GM08714 (cell line): ENCODE measurements around the gene LY6G5B.

Source experiments
- H3K4me3 ChIP-seq: fragments of 200-500 bp; sonication (Bioruptor generic); 2 replicates; pipeline ENCODE4 v1.5.1; 2014; ENCODE audit warnings: mild to moderate bottlenecking, low read length, inconsistent platforms
- ZNF274 ChIP-seq: IDR thresholded peaks from 2 replicates; pipeline ENCODE4 v1.6.1; 2012; ENCODE audit warnings: mild to moderate bottlenecking, low read depth, low read length

LY6G5B gene

DNA sequence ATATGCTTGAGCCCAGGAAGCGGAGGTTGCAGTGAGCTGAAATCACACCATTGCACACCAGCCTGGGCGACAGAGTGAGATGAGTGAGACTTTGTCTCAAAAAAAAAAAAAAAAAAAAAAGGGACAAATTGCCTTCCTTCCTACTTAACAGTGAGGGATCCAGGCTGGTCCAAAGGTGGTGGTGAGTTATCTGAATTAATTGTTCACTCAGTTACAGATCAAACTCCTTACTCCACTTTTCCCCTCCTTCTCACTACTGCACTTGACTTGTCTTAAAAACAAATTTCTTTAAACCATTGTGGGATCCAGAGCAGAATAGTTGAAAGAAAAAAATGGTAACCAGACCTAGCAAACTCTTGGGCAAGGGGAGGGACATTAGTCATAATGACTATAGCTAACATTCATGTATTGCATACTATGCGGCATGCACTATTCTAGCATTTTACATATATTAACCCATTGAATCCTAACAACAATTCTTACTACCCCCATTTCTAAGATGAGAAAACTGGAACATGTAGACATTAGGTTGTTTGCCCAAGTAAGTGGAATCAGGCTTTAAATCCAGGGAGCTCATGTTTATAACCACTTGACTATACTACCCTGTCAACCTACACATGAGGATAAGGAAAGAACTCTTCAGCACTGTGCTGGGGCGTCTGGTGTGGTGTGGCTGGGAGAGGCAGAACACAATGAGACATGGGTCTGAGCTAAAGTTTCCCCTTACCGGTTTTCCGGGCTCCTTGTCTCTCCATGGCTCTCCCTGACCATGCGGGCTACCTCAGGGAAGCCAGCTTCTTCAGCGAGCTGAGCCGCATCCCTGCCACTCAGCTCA lies 6.4 kb upstream of the LY6G5B start:
- H3K4me3 ChIP-seq = peak overlapping the region; percentile 91; the same call in 1 of the 2 replicates
- no peak for TF ChIP-seq ZNF274

DNA sequence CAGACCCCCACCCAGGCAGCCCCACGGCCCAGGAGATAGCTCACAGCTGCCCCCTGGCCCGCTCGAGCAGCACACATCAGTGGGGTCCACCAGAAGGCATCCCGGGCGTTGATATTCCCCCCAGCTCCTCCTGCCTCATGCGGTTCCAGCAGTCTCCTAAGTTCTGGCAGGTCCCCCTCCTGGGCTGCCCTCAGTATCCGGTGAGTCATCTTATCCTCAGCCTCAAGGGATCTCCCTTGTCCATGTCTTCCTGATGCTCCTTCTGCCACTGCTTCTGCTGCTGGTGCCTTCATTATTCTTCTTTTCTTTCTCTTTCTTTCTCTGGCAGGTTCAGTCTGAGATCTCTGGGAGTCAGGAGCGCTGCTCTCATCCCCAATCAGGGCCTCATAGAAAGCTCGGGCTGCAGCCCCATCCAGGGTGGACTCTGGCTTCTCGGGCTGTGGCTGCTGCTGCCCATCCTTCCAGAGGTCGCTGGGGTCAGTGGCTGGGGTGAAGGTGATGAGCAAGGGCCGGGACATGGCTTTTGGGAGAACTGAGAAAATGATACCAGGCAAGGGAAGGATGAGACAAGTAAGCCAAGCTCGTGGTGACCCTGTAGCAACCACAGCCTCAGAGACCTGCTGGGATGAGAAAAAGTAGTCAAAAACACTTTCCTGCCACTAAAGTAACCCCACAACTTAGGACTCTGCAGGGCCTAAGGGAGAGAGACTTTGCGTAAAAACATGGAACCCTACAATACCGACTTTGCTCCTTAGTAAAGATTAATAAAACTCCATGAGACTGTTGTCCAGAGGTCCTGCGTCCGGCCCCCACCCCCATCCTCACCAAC lies 5.6 kb upstream of the LY6G5B start:
- H3K4me3 ChIP-seq = peak overlapping the region; percentile 91
- TF ChIP-seq ZNF274 = no peak

DNA sequence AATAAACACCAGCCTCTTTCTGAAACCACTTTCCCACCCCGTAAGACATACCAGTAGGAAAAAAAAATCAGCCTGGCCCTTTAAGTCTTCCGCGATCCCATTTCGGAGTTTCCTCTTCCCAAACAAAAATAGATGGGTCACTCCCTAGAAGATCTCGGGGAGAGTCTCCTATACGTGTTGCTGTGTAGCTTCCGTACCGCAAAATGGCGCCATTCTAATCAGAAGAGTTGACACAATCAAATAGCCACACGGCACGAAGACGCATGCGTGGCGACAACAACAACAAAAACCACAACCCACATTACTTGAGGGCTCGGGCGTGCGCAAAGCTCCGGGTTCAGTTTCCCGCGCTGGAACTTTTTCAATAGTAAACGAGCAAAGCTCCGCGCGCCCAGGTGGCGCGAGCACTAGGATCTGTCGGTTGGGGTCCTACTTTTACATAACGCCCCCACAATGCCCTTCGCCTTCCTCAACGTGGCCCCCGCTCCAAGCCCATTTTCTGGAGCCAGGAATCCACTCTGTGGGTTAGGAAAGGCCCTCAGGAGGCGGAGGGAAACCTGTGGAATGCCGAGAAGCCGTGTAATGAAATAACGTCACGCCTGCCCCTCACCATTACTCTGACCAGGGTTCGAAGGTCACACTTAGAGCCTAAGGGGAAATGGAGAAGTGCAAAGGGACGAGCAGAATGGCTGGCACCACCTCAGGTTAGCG lies 4.8 kb upstream of the LY6G5B start, which contains the start of gene GPANK1:
GPANK1 (minus strand) TSS at position 208 of the 711 bp plus-strand sequence. CDS start 519 bp downstream, outside the sequence.
- H3K4me3 ChIP-seq = peak within 1 kb of the TSS; percentile 91
- TF ChIP-seq ZNF274 = no peak

DNA sequence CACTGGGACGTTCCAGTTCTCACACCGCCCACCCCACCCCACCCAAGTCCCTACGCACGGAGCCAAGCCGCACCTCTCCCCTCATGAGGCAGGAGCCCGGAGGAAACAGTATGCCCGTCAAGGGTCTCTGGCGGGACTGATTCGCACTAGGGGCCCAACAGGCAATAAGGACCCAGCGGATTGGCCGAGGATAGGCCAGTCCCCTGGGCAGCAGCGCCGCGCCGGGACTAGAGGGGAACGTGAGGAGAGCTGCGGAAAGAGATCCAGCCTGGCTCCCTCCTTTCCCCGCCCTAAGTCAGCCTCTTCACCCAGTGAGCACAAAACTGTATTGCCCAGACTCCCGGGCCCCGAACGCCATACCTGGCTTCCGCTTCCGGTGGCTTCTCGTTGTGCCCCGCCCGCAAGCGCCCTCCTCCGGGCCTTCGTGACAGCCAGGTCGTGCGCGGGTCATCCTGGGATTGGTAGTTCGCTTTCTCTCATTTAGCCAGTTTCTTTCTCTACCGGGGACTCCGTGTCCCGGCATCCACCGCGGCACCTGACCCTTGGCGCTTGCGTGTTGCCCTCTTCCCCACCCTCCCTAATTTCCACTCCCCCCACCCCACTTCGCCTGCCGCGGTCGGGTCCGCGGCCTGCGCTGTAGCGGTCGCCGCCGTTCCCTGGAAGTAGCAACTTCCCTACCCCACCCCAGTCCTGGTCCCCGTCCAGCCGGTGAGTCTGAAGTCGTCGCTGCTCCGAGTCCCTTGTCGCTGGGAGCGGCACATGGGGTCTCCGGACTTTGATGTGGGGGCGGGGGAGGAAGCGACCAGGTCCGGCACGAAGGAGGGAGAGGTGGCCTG lies 4.1 kb upstream of the LY6G5B start, which contains the start of gene CSNK2B:
CSNK2B (plus strand) TSS at position 580 of the 836 bp plus-strand sequence. CDS start 752 bp downstream, outside the sequence.
- no peak for TF ChIP-seq ZNF274
- peak within 1 kb of the TSS; percentile 93 for H3K4me3 ChIP-seq

DNA sequence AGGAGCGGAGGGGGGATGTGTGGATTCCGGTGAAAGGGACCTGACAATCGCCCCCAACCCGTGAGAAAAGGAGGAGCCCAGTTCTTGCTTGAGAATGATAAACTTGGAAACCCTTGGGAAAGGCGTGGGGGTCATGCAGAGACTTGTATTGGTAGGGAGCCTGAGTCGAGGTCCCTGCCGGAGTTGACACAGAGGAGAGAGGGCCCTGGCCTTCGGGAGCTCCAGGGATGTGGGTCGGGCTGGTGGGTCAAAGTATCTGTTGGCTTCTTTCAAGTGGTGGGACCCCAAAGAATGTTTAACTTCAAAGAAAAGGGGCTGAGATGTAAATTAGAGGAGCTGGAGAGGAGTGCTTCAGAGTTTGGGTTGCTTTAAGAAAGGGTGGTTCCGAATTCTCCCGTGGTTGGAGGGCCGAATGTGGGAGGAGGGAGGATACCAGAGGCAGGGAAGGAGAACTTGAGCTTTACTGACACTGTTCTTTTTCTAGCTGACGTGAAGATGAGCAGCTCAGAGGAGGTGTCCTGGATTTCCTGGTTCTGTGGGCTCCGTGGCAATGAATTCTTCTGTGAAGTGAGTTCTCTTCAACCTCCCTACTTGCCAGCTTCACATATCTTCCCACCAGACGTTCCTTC lies 3.3 kb upstream of the LY6G5B start:
- peak overlapping the region; percentile 93 for H3K4me3 ChIP-seq
- no peak for TF ChIP-seq ZNF274

DNA sequence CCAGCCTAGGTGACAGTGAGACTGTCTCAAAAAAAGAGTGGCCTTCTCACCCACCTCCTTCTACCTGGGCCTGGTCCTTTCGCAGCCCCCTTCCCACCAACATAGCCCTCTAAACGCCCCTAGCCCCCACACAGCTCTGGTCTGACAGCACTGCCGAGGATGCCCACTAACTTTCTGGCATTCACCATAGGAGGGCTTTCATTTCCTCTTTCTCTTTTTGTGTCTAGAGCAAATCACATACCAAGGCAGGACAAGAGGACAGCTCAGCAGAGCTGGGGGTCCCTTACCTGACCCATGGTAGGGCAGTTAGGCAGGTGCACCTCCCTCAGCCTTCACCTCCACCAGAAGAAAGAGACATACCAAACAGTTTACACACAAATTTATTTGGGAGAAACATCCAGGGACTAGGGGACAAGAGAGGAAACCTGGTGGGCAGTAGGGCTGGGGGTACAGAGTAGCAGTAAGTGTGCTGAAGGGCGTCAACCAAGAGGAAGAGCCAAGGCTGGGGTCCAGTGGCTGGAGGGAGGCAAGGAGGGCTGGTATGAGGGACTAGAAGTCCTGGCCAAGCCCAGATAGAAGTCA lies 6.6 kb downstream of the LY6G5B start:
- TF ChIP-seq ZNF274 = no peak
- no peak overlapping the region for H3K4me3 ChIP-seq

DNA sequence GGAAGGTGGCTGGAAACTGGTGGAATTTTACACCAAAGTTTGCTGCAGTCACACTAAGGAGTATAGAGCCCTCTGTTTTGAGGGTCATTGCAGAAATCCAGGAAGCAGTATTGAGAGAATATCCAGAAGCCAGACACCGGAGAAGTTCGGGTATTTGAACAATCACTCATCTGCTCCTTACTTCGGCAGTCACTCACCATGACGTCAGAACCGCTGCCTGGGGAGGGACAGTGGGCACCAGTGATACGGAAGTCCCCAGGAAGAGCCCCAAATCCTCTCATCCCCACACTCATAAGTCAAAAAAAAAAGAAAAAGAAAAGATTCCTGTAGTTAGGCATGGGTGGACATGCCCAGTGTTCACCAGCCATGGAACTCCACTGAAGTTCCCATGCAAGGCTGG lies 7.1 kb downstream of the LY6G5B start:
- TF ChIP-seq ZNF274 = no peak
- no peak overlapping the region for H3K4me3 ChIP-seq

DNA sequence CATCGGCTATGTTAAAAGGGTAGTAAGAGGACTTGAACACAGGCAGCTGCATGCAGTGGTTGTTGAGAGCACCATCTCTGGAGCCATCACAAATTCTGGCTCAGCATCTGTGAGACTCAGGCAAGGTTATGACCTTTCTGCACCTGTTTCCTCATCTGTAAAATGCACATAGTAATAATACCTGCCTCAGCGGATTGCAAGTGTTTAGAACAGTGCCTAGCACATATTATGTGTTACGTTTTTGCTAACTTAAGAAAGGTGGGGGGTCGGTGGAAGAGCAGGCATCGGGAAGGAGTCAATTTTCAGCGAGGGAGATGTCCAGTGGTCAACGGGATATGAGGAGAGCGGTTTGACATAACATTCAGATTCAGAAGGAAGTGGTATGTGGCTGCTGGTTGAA lies 8.2 kb downstream of the LY6G5B start:
- no peak for TF ChIP-seq ZNF274
- H3K4me3 ChIP-seq = no peak overlapping the region

DNA sequence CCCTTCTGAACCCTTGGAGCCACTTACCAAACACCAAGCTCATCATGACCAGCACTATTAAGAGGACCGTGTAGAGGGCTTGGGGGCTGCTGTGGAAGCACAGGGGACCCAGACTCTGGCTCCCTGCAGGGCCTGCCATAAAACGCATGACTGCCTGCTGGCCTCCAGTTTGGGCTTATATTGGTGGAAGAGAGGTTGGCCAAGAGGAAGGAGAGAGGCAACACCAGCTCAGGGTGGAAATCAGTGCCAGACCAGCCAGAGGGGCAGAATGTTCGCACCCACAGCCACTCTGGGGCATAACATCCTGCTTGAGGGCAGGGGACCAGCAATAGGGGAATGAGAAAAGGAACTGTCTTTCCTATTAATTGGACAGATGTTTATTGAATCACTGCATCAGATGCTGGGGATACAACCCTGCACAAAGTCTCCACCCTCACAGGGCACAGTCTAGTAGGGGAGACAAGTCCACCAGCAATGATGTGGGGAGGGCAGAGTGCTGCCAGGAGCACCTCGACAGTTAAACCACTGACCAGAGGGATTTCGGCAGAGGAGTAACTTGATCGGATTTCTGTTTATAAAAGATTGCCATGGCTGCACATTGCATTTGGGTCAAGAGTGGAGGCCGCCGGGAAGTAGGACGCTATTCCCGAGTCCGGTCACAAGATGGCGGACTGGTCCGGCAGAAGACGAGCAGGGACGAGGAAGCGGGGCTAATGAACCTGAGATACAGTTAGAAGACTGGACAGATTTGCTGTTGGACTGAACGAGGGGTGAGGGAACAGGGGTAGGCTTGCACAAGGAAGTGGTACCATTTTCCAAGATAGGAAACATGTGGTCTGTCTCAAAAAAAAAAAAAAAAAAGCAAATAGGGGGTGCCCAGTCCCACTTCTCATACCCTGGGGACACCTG lies 10.7 kb downstream of the LY6G5B start, which contains the start of gene LY6G5C:
LY6G5C (minus strand) TSS at position 842 of the 909 bp plus-strand sequence; CDS start at position 148, 694 bp downstream.
- peak within 1 kb of the TSS; percentile 20; the same call in 1 of the 2 replicates for H3K4me3 ChIP-seq
- no peak for TF ChIP-seq ZNF274

DNA sequence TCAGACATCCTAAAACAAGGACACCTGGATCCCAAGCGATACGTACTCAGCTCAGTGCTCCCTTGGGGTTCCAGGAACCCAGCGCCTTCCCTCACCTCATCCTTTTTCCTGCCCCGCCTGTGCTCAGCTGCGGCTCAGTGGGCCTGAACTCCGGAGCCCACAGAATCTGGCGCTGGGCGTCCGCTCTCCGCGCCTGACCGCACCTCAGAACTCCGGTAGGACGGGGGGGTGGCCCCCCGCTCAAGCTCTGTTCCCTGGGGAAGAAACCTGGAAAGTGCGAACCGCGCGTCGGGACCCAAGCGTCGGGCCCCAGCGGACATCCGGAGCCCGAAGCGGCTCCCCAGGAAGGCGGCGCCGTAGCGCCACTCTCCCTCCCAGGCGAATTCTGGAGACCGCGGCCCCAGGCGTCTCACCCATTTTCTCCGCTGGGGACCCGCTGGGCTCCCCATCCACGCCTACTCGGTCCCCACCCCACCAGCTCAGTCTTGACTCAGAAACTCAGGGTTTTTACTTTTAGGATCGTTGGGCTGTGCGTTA lies 11.4 kb downstream of the LY6G5B start:
- H3K4me3 ChIP-seq = peak overlapping the region; percentile 20; the same call in 1 of the 2 replicates
- TF ChIP-seq ZNF274 = no peak

DNA sequence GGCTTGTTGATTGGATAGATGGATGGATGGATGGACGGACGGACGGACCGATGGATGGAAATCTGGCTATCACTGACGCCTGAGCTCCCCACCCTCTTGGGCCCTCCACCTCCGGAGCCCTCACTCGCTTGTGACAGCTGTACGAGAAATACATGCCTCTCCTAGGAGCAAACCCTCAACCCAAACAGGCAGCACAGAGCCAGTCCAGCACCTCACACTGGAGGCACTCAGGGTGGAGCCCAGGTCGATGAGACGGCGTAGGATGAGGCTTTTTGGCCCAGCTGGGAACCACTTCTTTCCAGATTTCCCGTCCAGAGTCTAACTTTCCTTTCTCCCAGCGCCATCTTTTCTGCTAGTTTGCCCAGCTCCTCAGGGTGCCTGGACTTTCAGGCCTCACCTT lies 13.8 kb downstream of the LY6G5B start:
- no peak for TF ChIP-seq ZNF274
- no peak overlapping the region for H3K4me3 ChIP-seq

DNA sequence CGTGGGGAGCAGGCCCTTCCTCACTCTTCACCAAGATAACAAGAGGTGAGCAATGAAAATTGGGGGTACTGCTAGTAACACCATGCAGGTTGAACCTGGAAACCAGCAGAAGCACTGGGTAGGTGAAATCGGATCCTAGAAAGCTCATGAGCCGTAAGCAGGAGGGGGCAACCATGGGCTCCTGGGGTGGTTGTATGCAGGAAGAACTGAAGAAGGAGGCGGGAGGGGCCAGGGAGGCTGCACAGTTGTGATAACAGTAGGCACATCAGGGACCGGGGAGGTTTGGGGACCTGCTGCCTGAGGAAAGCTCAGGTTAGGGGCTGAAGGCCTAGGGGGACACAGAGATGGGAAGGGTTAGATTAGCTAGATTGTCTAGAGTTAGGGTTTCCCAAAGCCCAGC lies 16.7 kb downstream of the LY6G5B start:
- no peak overlapping the region for H3K4me3 ChIP-seq
- TF ChIP-seq ZNF274 = no peak
